HepG2 (cell line): ENCODE measurements around the gene HOXD9. TPM values are rescaled to one million over a fixed set of nuclear protein-coding genes. Genes with fewer than 3 reads are reported as not detected.

Experiments used
- GFI1 ChIP-seq: sonication (generic); formaldehyde crosslinking; IDR thresholded peaks from 2 replicates; pipeline ENCODE4 v1.5.0; 2020; ENCODE audit warnings: missing genetic modification reagents, mild to moderate bottlenecking, borderline replicate concordance
- GMEB1 ChIP-seq: sonication (generic); formaldehyde crosslinking; IDR thresholded peaks from 2 replicates; pipeline ENCODE4 v1.5.1; 2020; ENCODE audit warnings: missing genetic modification reagents, mild to moderate bottlenecking, borderline replicate concordance
- HDAC6 ChIP-seq: fragments of 200-600 bp; sonication (generic); IDR thresholded peaks from 2 replicates; pipeline ENCODE4 v1.7.0; 2017; ENCODE audit warnings: mild to moderate bottlenecking, antibody characterized with exemption, low read length, low read depth
- MTF2 ChIP-seq: sonication (generic); formaldehyde crosslinking; IDR thresholded peaks from 2 replicates; pipeline ENCODE4 v1.5.0; 2020; ENCODE audit warnings: missing genetic modification reagents, borderline replicate concordance
- THAP11 ChIP-seq: IDR thresholded peaks from 2 replicates; pipeline ENCODE4 v1.6.1; 2016; ENCODE audit warnings: missing biosample characterization, missing genetic modification reagents
- THYN1 ChIP-seq: sonication (generic); formaldehyde crosslinking; IDR thresholded peaks from 2 replicates; pipeline ENCODE4 v1.8.1; 2023; ENCODE audit warnings: low read depth, mild to moderate bottlenecking, moderate library complexity, missing genetic modification reagents, borderline replicate concordance
- ZC3H4 ChIP-seq: sonication (generic); formaldehyde crosslinking; IDR thresholded peaks from 2 replicates; pipeline ENCODE4 v1.4.0; 2020; ENCODE audit warnings: missing genetic modification reagents, borderline replicate concordance
- ZMYM4 ChIP-seq: sonication (generic); formaldehyde crosslinking; IDR thresholded peaks from 2 replicates; pipeline ENCODE4 v1.8.1; 2023; ENCODE audit warnings: mild to moderate bottlenecking, missing genetic modification reagents
- ZNF124 ChIP-seq: sonication (generic); formaldehyde crosslinking; IDR thresholded peaks from 2 replicates; pipeline ENCODE4 v1.4.0; 2020; ENCODE audit warnings: missing genetic modification reagents
- ZNF615 ChIP-seq: sonication (generic); formaldehyde crosslinking; IDR thresholded peaks from 2 replicates; pipeline ENCODE4 v1.5.0; 2020; ENCODE audit warnings: mild to moderate bottlenecking, missing genetic modification reagents, borderline replicate concordance
- ZNF674 ChIP-seq: sonication (generic); formaldehyde crosslinking; IDR thresholded peaks from 2 replicates; pipeline ENCODE4 v1.5.0; 2020; ENCODE audit warnings: low read depth, mild to moderate bottlenecking, missing genetic modification reagents
- ZNF704 ChIP-seq: sonication (generic); formaldehyde crosslinking; IDR thresholded peaks from 2 replicates; pipeline ENCODE4 v1.8.1; 2023; ENCODE audit warnings: mild to moderate bottlenecking, inconsistent platforms, moderate library complexity, missing genetic modification reagents, borderline replicate concordance
- ZNF709 ChIP-seq: sonication (generic); formaldehyde crosslinking; IDR thresholded peaks from 2 replicates; pipeline ENCODE4 v1.5.0; 2020; ENCODE audit warnings: mild to moderate bottlenecking, missing genetic modification reagents
- polyA plus RNA-seq, 8 experiments: library from polyadenylated mRNA; depleted of rRNA in 3 of 8; stranded (reverse) in 7 of 8; unstranded in 1 of 8; fragments of >200 nt; fragmentation: Illumina TruSeq in 4 of 8; extraction: Trizol in 4 of 8; gene quantifications; 2 replicates each; pipeline versions ENCODE4 v1.2.1 to v1.2.3, GENCODE V29; 2011 to 2016; ENCODE audit warnings: low read depth in 4 of 8, missing spikeins in 1 of 8, mixed read lengths in 1 of 8; ENCODE audit not compliant: insufficient read depth in 1 of 8
- total RNA-seq, 5 experiments: library from RNA; depleted of rRNA; stranded (reverse); fragments of >200 nt; fragmentation: Illumina TruSeq; extraction: Trizol; gene quantifications; 2 replicates each; pipeline ENCODE4 v1.2.3, GENCODE V29; 2016; ENCODE audit warnings: low read depth in 1 of 5
- TF ChIP-seq, protein P1 (sequence below): sonication (generic); formaldehyde crosslinking; IDR thresholded peaks from 2 replicates; pipeline ENCODE4 v1.8.0; 2022; ENCODE audit warnings: missing genetic modification reagents, mild to moderate bottlenecking, borderline replicate concordance
- TF ChIP-seq, protein P2 (sequence below): sonication (generic); formaldehyde crosslinking; IDR thresholded peaks from 2 replicates; pipeline ENCODE4 v1.4.0; 2020; ENCODE audit warnings: mild to moderate bottlenecking, missing genetic modification reagents

HOXD9 gene
- total and polyA plus RNA-seq, 2 of the 13 experiments (the other 11 are each of a cell fraction or from before 2014, with no cell fraction given): not detected

DNA sequence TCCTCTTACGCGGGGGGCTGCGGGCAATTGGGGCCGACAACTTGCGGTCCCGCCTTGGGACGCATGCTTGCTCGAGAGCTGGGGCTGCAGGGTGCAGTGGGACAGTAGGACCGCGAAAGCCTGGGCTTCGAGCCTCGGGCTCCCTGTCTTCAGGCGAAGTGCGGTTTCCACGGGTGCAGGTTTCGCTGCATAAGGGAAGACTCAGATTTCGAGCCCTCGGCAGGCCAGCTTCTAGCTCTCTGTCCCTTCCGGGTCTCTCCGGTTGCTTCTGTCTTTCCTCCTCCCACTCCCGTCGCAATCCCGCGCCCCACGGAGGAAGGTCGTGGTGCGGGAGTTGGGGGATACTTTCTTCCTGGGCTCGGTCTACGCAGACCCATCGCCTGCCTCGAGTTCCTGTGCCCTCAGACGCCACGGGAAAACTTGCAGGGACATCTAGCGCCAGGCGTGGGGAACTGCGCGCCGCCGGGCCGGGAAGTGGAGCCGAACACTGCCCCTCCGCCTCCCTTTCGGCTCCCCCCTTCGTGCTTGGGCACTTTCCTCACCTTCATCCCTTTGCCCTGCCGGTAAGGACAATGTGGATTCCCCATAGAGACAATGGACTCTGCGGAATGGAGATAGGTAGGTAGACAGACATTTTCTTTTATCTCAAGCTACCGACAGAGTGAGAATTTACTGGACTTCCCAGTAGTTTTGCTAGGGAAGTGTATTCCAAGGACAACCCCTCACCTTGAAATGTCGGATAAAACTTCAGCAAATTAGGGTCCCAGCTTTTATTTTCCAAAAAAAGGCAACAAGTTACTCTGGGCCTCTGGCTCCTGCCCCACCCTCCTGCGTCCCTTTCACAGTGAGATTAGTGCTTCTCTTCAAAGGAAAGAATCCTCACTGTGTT lies 34.2 kb upstream of the HOXD9 start (continued):
- TF ChIP-seq ZNF615 (no peak), HDAC6 (no peak), MTF2 (CRISPR knock-in tag) (peak; percentile 97; the same call in 1 of the 2 replicates), GMEB1 (CRISPR knock-in tag) (0 out of 2 replicates have a peak, but pooled peaks have one; percentile 40), ZMYM4 (CRISPR knock-in tag) (0 out of 2 replicates have a peak, but pooled peaks have one; percentile 45), ZNF704 (CRISPR knock-in tag) (0 out of 2 replicates have a peak, but pooled peaks have one; percentile 79), ZC3H4 (no peak), ZNF124 (CRISPR knock-in tag) (0 out of 2 replicates have a peak, but pooled peaks have one; percentile 47), THYN1 (CRISPR knock-in tag) (0 out of 2 replicates have a peak, but pooled peaks have one; percentile 53), ZNF709 (CRISPR knock-in tag) (peak; percentile 89; the same call in 1 of the 2 replicates), ZNF674 (CRISPR knock-in tag) (no peak), GFI1 (CRISPR knock-in tag) (peak; percentile 61; the same call in 1 of the 2 replicates), THAP11 (0 out of 2 replicates have a peak, but pooled peaks have one; percentile 30)
- TF ChIP-seq, protein P1, sequence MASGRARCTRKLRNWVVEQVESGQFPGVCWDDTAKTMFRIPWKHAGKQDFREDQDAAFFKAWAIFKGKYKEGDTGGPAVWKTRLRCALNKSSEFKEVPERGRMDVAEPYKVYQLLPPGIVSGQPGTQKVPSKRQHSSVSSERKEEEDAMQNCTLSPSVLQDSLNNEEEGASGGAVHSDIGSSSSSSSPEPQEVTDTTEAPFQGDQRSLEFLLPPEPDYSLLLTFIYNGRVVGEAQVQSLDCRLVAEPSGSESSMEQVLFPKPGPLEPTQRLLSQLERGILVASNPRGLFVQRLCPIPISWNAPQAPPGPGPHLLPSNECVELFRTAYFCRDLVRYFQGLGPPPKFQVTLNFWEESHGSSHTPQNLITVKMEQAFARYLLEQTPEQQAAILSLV (CRISPR knock-in tag): no peak
- TF ChIP-seq, protein P2, sequence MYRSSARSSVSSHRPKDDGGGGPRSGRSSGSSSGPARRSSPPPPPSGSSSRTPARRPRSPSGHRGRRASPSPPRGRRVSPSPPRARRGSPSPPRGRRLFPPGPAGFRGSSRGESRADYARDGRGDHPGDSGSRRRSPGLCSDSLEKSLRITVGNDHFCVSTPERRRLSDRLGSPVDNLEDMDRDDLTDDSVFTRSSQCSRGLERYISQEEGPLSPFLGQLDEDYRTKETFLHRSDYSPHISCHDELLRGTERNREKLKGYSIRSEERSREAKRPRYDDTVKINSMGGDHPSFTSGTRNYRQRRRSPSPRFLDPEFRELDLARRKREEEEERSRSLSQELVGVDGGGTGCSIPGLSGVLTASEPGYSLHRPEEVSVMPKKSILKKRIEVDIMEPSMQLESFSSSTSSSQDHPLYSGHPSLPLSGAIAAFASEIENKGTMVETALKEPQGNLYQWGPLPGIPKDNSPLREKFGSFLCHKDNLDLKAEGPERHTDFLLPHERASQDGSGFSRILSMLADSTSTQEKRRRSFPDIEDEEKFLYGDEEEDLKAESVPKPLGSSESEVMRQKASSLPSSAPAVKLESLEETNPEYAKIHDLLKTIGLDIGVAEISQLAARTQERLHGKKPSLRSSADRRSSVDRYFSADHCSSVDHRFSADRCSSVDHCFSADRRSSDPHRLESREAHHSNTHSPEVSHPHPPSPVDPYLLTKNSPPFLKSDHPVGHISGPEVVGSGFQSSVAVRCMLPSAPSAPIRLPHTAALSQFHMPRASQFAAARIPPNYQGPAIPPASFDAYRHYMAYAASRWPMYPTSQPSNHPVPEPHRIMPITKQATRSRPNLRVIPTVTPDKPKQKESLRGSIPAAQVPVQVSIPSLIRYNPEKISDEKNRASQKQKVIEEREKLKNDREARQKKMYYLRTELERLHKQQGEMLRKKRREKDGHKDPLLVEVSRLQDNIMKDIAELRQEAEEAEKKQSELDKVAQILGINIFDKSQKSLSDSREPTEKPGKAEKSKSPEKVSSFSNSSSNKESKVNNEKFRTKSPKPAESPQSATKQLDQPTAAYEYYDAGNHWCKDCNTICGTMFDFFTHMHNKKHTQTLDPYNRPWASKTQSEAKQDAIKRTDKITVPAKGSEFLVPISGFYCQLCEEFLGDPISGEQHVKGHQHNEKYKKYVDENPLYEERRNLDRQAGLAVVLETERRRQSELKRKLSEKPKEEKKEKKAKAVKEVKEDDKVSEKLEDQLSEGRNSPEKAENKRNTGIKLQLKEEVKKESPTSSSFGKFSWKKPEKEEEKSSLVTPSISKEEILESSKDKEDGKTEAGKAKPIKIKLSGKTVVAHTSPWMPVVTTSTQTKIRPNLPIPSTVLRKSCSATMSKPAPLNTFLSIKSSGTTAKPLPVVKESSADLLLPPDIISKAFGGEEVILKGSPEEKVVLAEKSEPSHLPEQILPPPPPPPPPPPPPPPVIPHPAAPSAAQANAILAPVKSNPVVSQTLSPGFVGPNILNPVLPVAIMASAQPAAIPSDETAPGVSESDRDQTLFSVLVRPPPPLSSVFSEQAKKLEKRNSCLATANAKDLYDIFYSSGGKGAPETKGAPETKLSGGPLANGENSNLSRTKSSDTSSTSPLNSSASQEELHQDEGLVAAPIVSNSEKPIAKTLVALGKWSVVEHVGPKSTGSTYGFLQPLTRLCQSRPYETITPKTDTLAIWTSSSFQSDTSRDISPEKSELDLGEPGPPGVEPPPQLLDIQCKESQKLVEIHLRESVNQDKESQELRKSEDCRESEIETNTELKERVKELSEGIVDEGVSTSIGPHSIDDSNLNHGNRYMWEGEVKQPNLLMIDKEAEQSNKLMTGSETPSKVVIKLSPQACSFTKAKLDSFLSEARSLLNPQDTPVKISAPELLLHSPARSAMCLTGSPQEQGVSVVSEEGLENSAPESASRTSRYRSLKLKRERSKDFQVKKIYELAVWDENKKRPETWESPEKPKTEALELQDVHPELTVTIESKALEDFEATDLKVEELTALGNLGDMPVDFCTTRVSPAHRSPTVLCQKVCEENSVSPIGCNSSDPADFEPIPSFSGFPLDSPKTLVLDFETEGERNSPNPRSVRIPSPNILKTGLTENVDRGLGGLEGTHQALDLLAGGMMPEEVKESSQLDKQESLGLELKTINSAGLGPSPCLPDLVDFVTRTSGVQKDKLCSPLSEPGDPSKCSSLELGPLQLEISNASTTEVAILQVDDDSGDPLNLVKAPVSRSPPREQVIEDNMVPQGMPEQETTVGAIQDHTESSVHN (CRISPR knock-in tag): no peak
